K562 (cell line): Measurements from ENCODE around the gene TRMT2A.

Experiments
- CTCF ChIP-seq, 3 experiments: IDR thresholded peaks in 2 of 3; conservative IDR thresholded peaks in 1 of 3; 2 replicates each; pipeline ENCODE4 v1.5.1; 2011 to 2012; ENCODE audit warnings: low read length in 3 of 3, mild to moderate bottlenecking in 3 of 3, control low read depth in 2 of 3, improper control_type of control experiment in 1 of 3, inconsistent platforms in 1 of 3, low read depth in 1 of 3, mixed read lengths in 1 of 3, moderate library complexity in 1 of 3; ENCODE audit not compliant: insufficient read depth in 2 of 3
- ZNF354B ChIP-seq: fragments of 250-450 bp; sonication (Bioruptor Pico); IDR thresholded peaks from 2 replicates; pipeline ENCODE4 v1.4.0; 2020
- ZNF707 ChIP-seq: fragments of 250-450 bp; sonication (Bioruptor Pico); conservative IDR thresholded peaks from 2 replicates; pipeline ENCODE4 v1.8.0; 2022; ENCODE audit warnings: inconsistent platforms, mild to moderate bottlenecking, moderate library complexity

GRCh38 chr22:20071524-20071972 lies 45.5 kb downstream of the TRMT2A start:
- TF ChIP-seq CTCF (IDR thresholded peaks at IDR 0.05 in 2 of 3, conservative IDR thresholded peaks at IDR 0.05 in 1 of 3; ENCODE audit: insufficient read depth in 2 of 3, low read depth in 1 of 3, low read length in 3 of 3), result no peak
- TF ChIP-seq ZNF354B, result no peak
- no peak for TF ChIP-seq ZNF707 (CRISPR knock-in tag)
